Measurements from ENCODE around the gene OR6V1. TPM values are rescaled to one million over a fixed set of nuclear protein-coding genes. Genes with fewer than 3 reads are reported as not detected.

OR6V1 gene
- total RNA-seq, 2 experiments from 2014 or later = not detected

GRCh38 chr7:143018931-143019330 is 33.2 kb upstream of the OR6V1 start:
- DNase-seq = no peak
- no peaks in the 10 kb centered on the region for H3K4me1 Mint-ChIP-seq
- ChIA-PET POLR2A (interaction anchor here (0.7 kb wide), 1 partner anchor 1156 kb away, joined by 3 read pairs; no protein-coding TSS in a partner anchor), CTCF (interaction anchor here (1.8 to 3.5 kb wide), 3 partner anchors 11 to 196 kb away, joined by 8 to 21 read pairs (median 8); no protein-coding TSS in a partner anchor)
- no peak overlapping the region for H3K27ac Mint-ChIP-seq
- H3K9me3 Mint-ChIP-seq = no peaks in the 10 kb centered on the region
- H3K4me3 Mint-ChIP-seq = no peak overlapping the region
- no peaks in the 10 kb centered on the region for H3K36me3 Mint-ChIP-seq (ENCODE audit: low read depth)
- peaks cover 29% of the 10 kb centered on the region for H3K27me3 Mint-ChIP-seq

GRCh38 chr7:143023047-143023446 is 29.1 kb upstream of the OR6V1 start:
- no peak for DNase-seq
- H3K9me3 Mint-ChIP-seq = no peaks in the 10 kb centered on the region
- H3K27ac Mint-ChIP-seq = no peak overlapping the region
- H3K27me3 Mint-ChIP-seq = peaks cover 26% of the 10 kb centered on the region
- ChIA-PET CTCF (no interaction called here), POLR2A (no interaction called here)
- H3K4me1 Mint-ChIP-seq = no peaks in the 10 kb centered on the region
- H3K4me3 Mint-ChIP-seq = no peak overlapping the region
- no peaks in the 10 kb centered on the region for H3K36me3 Mint-ChIP-seq (ENCODE audit: low read depth)

GRCh38 chr7:143025371-143025770 is 26.8 kb upstream of the OR6V1 start:
- Mint-ChIP-seq H3K4me1 (no peaks in the 10 kb centered on the region), H3K27ac (no peak overlapping the region), H3K36me3 (ENCODE audit: low read depth) (no peaks in the 10 kb centered on the region), H3K27me3 (peaks cover 26% of the 10 kb centered on the region), H3K9me3 (no peaks in the 10 kb centered on the region), H3K4me3 (no peak overlapping the region)
- ChIA-PET CTCF (no interaction called here), POLR2A (no interaction called here)
- no peak for DNase-seq

GRCh38 chr7:143027032-143027431 is 25.1 kb upstream of the OR6V1 start, which contains the start of gene OR9A2:
TSS of gene OR9A2 (minus strand) at chr7:143027132. CDS start at chr7:143027132, 0 bp downstream.
- no peak within 1 kb of the TSS for H3K4me3 Mint-ChIP-seq
- no peak within 1 kb of the TSS for H3K27ac Mint-ChIP-seq
- H3K36me3 Mint-ChIP-seq (ENCODE audit: low read depth) = no peaks in the 10 kb centered on the region
- peaks cover 25% of the 10 kb centered on the region for H3K27me3 Mint-ChIP-seq
- CTCF ChIA-PET = no interaction called here
- POLR2A ChIA-PET = no interaction called here
- no peak for DNase-seq
- peaks cover 4% of the 10 kb centered on the region for H3K4me1 Mint-ChIP-seq
- no peaks in the 10 kb centered on the region for H3K9me3 Mint-ChIP-seq

- Mint-ChIP-seq H3K9me3 (no peaks in the 10 kb centered on the region), H3K4me1 (peaks cover 4% of the 10 kb centered on the region), H3K4me3 (no peak overlapping the region), H3K27ac (no peak overlapping the region), H3K36me3 (ENCODE audit: low read depth) (no peaks in the 10 kb centered on the region), H3K27me3 (peaks cover 25% of the 10 kb centered on the region)
- CTCF ChIA-PET = interaction anchor here (1.1 kb wide), 1 partner anchor 13 kb away, joined by 3 read pairs; no protein-coding TSS in a partner anchor
- POLR2A ChIA-PET = no interaction called here
- no peak for DNase-seq
Measured at GRCh38 chr7:143027683-143028082, 24.5 kb upstream of the OR6V1 start.

- Mint-ChIP-seq H3K4me1 (no peaks in the 10 kb centered on the region), H3K4me3 (no peak overlapping the region), H3K27me3 (peaks cover 18% of the 10 kb centered on the region), H3K36me3 (ENCODE audit: low read depth) (no peaks in the 10 kb centered on the region), H3K9me3 (peaks cover 2% of the 10 kb centered on the region), H3K27ac (no peak overlapping the region)
- ChIA-PET POLR2A (no interaction called here), CTCF (no interaction called here)
- DNase-seq = no peak
Measured at GRCh38 chr7:143038635-143039034, 13.5 kb upstream of the OR6V1 start.

GRCh38 chr7:143040209-143040715 is 11.9 kb upstream of the OR6V1 start:
- ChIA-PET CTCF (interaction anchor here (1.2 kb wide), 1 partner anchor 12 kb away, joined by 3 read pairs; no protein-coding TSS in a partner anchor), POLR2A (no interaction called here)
- no peak for DNase-seq
- Mint-ChIP-seq H3K9me3 (peaks cover under 1% of the 10 kb centered on the region), H3K27me3 (peaks cover 9% of the 10 kb centered on the region), H3K4me3 (no peak overlapping the region), H3K27ac (no peak overlapping the region), H3K4me1 (no peaks in the 10 kb centered on the region), H3K36me3 (ENCODE audit: low read depth) (no peaks in the 10 kb centered on the region)

GRCh38 chr7:143041346-143041745 is 10.8 kb upstream of the OR6V1 start:
- H3K4me1 Mint-ChIP-seq = no peaks in the 10 kb centered on the region
- no peaks in the 10 kb centered on the region for H3K36me3 Mint-ChIP-seq (ENCODE audit: low read depth)
- H3K9me3 Mint-ChIP-seq = no peaks in the 10 kb centered on the region
- ChIA-PET POLR2A (no interaction called here), CTCF (interaction anchor here (1.2 kb wide), 1 partner anchor 13 kb away, joined by 3 read pairs; no protein-coding TSS in a partner anchor)
- H3K4me3 Mint-ChIP-seq = no peak overlapping the region
- no peak overlapping the region for H3K27ac Mint-ChIP-seq
- DNase-seq = no peak
- peaks cover 12% of the 10 kb centered on the region for H3K27me3 Mint-ChIP-seq

GRCh38 chr7:143042159-143042789 is 9.9 kb upstream of the OR6V1 start:
- POLR2A ChIA-PET = no interaction called here
- peaks cover 12% of the 10 kb centered on the region for H3K27me3 Mint-ChIP-seq
- H3K4me1 Mint-ChIP-seq = no peaks in the 10 kb centered on the region
- CTCF ChIA-PET = no interaction called here
- no peaks in the 10 kb centered on the region for H3K36me3 Mint-ChIP-seq (ENCODE audit: low read depth)
- no peak for DNase-seq
- H3K4me3 Mint-ChIP-seq = no peak overlapping the region
- H3K27ac Mint-ChIP-seq = no peak overlapping the region
- no peaks in the 10 kb centered on the region for H3K9me3 Mint-ChIP-seq

- Mint-ChIP-seq H3K4me3 (no peak overlapping the region), H3K27ac (no peak overlapping the region), H3K36me3 (ENCODE audit: low read depth) (no peaks in the 10 kb centered on the region), H3K9me3 (no peaks in the 10 kb centered on the region), H3K27me3 (peaks cover 12% of the 10 kb centered on the region), H3K4me1 (no peaks in the 10 kb centered on the region)
- ChIA-PET CTCF (no interaction called here), POLR2A (interaction anchor here (1.0 kb wide), 1 partner anchor 32 kb away, joined by 3 read pairs; no protein-coding TSS in a partner anchor)
- no peak for DNase-seq
Measured at GRCh38 chr7:143042790-143043271, 9.3 kb upstream of the OR6V1 start.

- CTCF ChIA-PET = no interaction called here
- no peaks in the 10 kb centered on the region for H3K4me1 Mint-ChIP-seq
Measured at GRCh38 chr7:143043391-143043790, 8.8 kb upstream of the OR6V1 start.

GRCh38 chr7:143046426-143046851 is 5.7 kb upstream of the OR6V1 start:
- H3K4me3 Mint-ChIP-seq = no peak overlapping the region
- POLR2A ChIA-PET = no interaction called here
- CTCF ChIA-PET = no interaction called here

More at GRCh38 chr7:143043391-143043790, 8.8 kb upstream of the OR6V1 start:
- H3K27me3 Mint-ChIP-seq = peaks cover 12% of the 10 kb centered on the region
- H3K4me3 Mint-ChIP-seq = no peak overlapping the region
- no peaks in the 10 kb centered on the region for H3K9me3 Mint-ChIP-seq
- POLR2A ChIA-PET = interaction anchor here (1.0 kb wide), 1 partner anchor 32 kb away, joined by 3 read pairs; no protein-coding TSS in a partner anchor
- H3K36me3 Mint-ChIP-seq (ENCODE audit: low read depth) = no peaks in the 10 kb centered on the region
- DNase-seq = no peak
- H3K27ac Mint-ChIP-seq = no peak overlapping the region

GRCh38 chr7:143047326-143047725 is 4.8 kb upstream of the OR6V1 start:
- Mint-ChIP-seq H3K4me1 (no peaks in the 10 kb centered on the region), H3K27me3 (peaks cover 16% of the 10 kb centered on the region), H3K36me3 (ENCODE audit: low read depth) (no peaks in the 10 kb centered on the region), H3K9me3 (no peaks in the 10 kb centered on the region), H3K27ac (no peak overlapping the region), H3K4me3 (no peak overlapping the region)
- DNase-seq = no peak
- POLR2A ChIA-PET = no interaction called here
- CTCF ChIA-PET = no interaction called here

More at GRCh38 chr7:143046426-143046851, 5.7 kb upstream of the OR6V1 start:
- Mint-ChIP-seq H3K9me3 (no peaks in the 10 kb centered on the region), H3K36me3 (ENCODE audit: low read depth) (no peaks in the 10 kb centered on the region), H3K27me3 (peaks cover 16% of the 10 kb centered on the region), H3K4me1 (no peaks in the 10 kb centered on the region), H3K27ac (no peak overlapping the region)
- no peak for DNase-seq

- H3K4me1 Mint-ChIP-seq = no peaks in the 10 kb centered on the region
- CTCF ChIA-PET = no interaction called here
- H3K27me3 Mint-ChIP-seq = peaks cover 16% of the 10 kb centered on the region
- H3K4me3 Mint-ChIP-seq = no peak overlapping the region
- no peak overlapping the region for H3K27ac Mint-ChIP-seq
- no peaks in the 10 kb centered on the region for H3K36me3 Mint-ChIP-seq (ENCODE audit: low read depth)
- H3K9me3 Mint-ChIP-seq = no peaks in the 10 kb centered on the region
- no peak for DNase-seq
- POLR2A ChIA-PET = no interaction called here
Measured at GRCh38 chr7:143048827-143049226, 3.3 kb upstream of the OR6V1 start.
